Activated CD4-positive, alpha-beta T cell treated with anti-CD3 and anti-CD28 coated beads, Interleukin-2, amount 10 ng/mL, durations not matched to agents 7 days and 5 days (primary cell): ENCODE measurements around the gene TBC1D2B. TPM values are rescaled to one million over a fixed set of nuclear protein-coding genes. Genes with fewer than 3 reads are reported as not detected.

ENCODE experiments used
- CTCF ChIA-PET: fragments of 350-600 bp; sonication (Branson Sonifier 250); formaldehyde crosslinking; loops from one replicate; lab custom pipeline; 2021; ENCODE audit warnings: antibody characterized with exemption; lab: Charles Lee
- POLR2A ChIA-PET: fragments of 350-600 bp; sonication (Branson Sonifier 250); formaldehyde crosslinking; loops from one replicate; lab custom pipeline; 2021; ENCODE audit warnings: antibody characterized with exemption; lab: Charles Lee
- DNase-seq: peaks from one replicate; pipeline ENCODE4 v3.0.0-alpha.2; 2020
- H3K27ac Mint-ChIP-seq: one replicate; pipeline ENCODE4 v1.8.0; 2021; ENCODE audit warnings: mild to moderate bottlenecking, moderate library complexity, mixed read lengths
- H3K27me3 Mint-ChIP-seq: one replicate; pipeline ENCODE4 v1.8.0; 2021; ENCODE audit warnings: mixed read lengths
- H3K36me3 Mint-ChIP-seq: one replicate; pipeline ENCODE4 v1.8.0; 2021; ENCODE audit warnings: low read depth, mixed read lengths
- H3K4me1 Mint-ChIP-seq: one replicate; pipeline ENCODE4 v1.8.0; 2021; ENCODE audit warnings: mixed read lengths
- H3K4me3 Mint-ChIP-seq: one replicate; pipeline ENCODE4 v1.8.0; 2021; ENCODE audit warnings: mild to moderate bottlenecking, moderate library complexity, mixed read lengths
- H3K9me3 Mint-ChIP-seq: one replicate; pipeline ENCODE4 v1.8.0; 2021; ENCODE audit warnings: mixed read lengths
- total RNA-seq, 2 experiments: library from RNA; stranded (reverse); gene quantifications; one replicate each; pipeline ENCODE4 v1.2.3, GENCODE V29; 2021

Gene TBC1D2B
- 10 to 100 TPM; 77.2 to 83.7 TPM for total RNA-seq

DNA sequence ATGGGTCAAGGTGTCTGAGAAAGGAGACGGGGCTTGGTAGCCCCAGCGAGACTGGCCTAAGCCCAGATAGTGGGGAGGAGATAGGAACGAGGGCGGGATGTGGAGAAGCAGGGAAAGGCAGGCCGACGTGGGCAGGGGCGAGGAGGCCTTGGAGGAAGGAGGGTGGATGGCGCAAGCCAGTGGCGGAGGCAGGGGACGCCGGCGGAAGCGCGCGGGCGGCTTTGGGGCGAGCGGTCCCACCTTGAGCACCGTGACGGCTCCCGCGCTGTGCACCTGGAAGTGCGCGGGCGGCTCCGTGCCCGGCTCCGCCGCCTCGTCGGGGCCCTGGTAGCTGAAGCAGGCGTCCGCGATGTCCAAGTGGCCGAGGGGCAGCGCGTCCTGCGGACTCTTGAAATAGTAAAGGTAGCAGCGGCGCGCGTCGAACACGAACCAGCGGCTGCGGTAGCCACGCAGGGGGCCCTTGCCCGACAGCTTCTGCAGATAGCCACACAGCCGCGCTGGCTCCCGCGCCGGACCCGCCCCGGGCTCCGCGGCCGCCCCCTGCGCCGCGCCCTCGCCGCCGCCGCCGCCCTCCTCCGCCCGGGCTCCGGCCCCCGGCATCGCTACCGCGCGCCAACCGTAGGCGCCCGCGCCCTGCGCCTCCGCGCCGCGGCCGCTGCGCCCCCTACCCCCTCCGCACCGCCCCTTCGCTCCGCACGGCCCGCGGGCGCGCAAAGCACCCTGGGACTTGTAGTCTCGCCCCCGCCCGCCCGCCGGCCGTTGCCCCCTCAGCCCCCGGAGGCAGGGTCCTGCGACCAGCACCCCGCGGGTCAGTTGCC, at the start of gene TBC1D2B:
Gene TBC1D2B (minus strand): TSS at position 659 of the 818 bp plus-strand sequence. CDS start 59 bp downstream, at position 600.
- peak within 1 kb of the TSS; percentile 87 for H3K27ac Mint-ChIP-seq
- peak; percentile 69 for DNase-seq
- H3K36me3 Mint-ChIP-seq = peaks cover 15% of the 10 kb centered on the region
- POLR2A ChIA-PET = no interaction called here
- CTCF ChIA-PET = interaction anchor here (0.7 to 1.4 kb wide), 5 partner anchors 27 to 53 kb away, joined by 3 to 5 read pairs (median 3); no protein-coding TSS in a partner anchor
- peaks cover 44% of the 10 kb centered on the region for H3K4me1 Mint-ChIP-seq
- peak within 1 kb of the TSS; percentile 95 for H3K4me3 Mint-ChIP-seq
- H3K27me3 Mint-ChIP-seq = no peaks in the 10 kb centered on the region
- no peaks in the 10 kb centered on the region for H3K9me3 Mint-ChIP-seq

DNA sequence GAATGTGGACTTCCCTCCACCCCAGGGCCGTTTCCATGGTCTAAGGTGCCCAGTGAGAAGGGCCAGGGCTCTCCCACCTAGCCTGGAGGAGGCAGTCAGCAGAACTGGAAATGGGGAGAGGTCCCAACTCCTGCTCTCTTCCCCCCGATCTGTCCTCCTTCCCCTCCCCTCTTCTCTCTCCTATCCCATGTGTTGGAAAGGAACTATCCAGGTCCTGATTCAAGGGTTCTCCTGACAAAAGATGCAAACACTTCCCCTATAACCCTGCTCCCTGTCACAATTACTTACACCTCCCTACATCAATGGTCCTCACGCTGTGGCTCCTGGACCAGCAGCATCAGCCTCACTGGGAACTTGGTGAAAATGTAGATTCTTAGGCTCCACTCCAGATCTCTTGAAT, 47.8 kb upstream of the TBC1D2B start:
- H3K36me3 Mint-ChIP-seq = no peaks in the 10 kb centered on the region
- no peak overlapping the region for H3K27ac Mint-ChIP-seq
- no peaks in the 10 kb centered on the region for H3K9me3 Mint-ChIP-seq
- peaks cover 3% of the 10 kb centered on the region for H3K4me1 Mint-ChIP-seq
- no peak overlapping the region for H3K4me3 Mint-ChIP-seq
- ChIA-PET POLR2A (no interaction called here), CTCF (interaction anchor here (1.3 to 1.4 kb wide), 2 partner anchors 12 to 80 kb away, joined by 3 read pairs; no protein-coding TSS in a partner anchor)
- H3K27me3 Mint-ChIP-seq = no peaks in the 10 kb centered on the region
- DNase-seq = no peak

DNA sequence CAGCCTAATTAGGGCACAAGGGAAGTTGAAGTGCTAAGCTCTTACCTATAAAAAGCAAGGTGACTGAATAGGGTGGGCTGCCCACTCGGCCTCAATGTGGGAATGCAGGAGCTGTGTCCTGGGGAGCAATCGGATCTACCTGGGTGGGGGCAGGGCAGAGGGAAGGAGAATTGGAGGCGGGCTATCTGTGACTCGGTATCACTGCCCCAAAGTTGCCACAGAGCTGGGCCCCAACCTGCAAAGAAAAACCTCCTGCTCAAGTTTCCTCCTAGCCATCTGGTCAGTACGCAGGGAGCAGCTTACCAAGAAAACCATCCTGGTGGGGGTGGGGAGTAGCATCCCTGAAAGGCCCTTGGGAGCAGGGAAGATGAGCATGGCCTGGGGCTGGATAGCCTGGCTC, 43.0 kb upstream of the TBC1D2B start:
- CTCF ChIA-PET = interaction anchor here (0.9 to 2.1 kb wide), 4 partner anchors 10 to 161 kb away, joined by 3 to 15 read pairs (median 4); partner anchors contain the start of gene CIB2
- no peak overlapping the region for H3K4me3 Mint-ChIP-seq
- DNase-seq = no peak
- no peaks in the 10 kb centered on the region for H3K27me3 Mint-ChIP-seq
- H3K4me1 Mint-ChIP-seq = peaks cover 2% of the 10 kb centered on the region
- H3K36me3 Mint-ChIP-seq = no peaks in the 10 kb centered on the region
- POLR2A ChIA-PET = no interaction called here
- H3K9me3 Mint-ChIP-seq = no peaks in the 10 kb centered on the region
- H3K27ac Mint-ChIP-seq = no peak overlapping the region

DNA sequence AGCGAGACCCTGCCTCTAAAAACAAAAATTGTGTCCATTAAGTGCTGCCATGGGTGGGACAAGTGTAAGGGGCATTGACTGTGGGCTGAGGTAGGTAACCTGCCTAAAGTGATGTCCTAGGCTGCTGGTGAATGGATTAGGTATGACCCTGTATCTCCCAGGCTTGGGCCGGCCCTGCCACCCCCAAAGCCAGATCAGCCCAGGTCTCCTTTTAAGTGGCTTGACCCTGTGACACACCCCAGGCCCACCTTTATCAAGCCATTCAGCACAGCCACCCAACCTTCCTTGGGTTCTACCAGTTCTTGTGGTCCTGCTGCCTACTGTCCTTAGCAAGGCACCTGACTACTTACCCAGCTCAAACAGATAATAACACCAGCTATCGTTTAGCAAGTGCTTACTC, 35.0 kb upstream of the TBC1D2B start:
- Mint-ChIP-seq H3K36me3 (no peaks in the 10 kb centered on the region), H3K4me1 (peaks cover 17% of the 10 kb centered on the region), H3K9me3 (no peaks in the 10 kb centered on the region), H3K27me3 (no peaks in the 10 kb centered on the region), H3K4me3 (no peak overlapping the region), H3K27ac (no peak overlapping the region)
- no peak for DNase-seq
- ChIA-PET CTCF (interaction anchor here (0.5 to 5.3 kb wide), 23 partner anchors 10 to 1011 kb away, joined by 3 to 41 read pairs (median 4); no protein-coding TSS in a partner anchor), POLR2A (interaction anchor here (0.6 kb wide), 2 partner anchors 13 to 597 kb away, joined by 3 read pairs; no protein-coding TSS in a partner anchor)

DNA sequence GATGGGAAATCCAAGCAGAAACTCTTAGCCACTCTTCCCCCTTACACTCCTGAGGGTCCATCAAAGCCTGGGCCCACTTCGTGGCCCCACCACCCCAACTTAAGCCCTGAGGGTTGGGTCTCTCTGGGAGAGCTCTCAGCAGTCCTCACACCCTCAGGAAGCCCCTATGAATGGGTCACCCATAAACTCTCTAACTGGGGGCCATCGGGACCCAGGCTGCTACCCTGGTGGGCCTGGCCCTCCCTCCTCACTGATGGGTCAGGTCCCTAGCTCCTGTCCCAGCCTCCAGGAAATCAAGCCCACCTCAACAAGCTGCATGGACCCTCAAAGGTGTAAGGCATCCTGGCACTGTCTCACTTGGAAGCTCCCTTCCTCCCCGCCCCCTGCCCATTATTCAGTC, 34.3 kb upstream of the TBC1D2B start:
- no peak for DNase-seq
- H3K36me3 Mint-ChIP-seq = no peaks in the 10 kb centered on the region
- no peaks in the 10 kb centered on the region for H3K27me3 Mint-ChIP-seq
- H3K4me1 Mint-ChIP-seq = peaks cover 23% of the 10 kb centered on the region
- ChIA-PET CTCF (interaction anchor here (0.6 to 5.3 kb wide), 9 partner anchors 9 to 176 kb away, joined by 3 to 41 read pairs (median 6); no protein-coding TSS in a partner anchor), POLR2A (no interaction called here)
- H3K9me3 Mint-ChIP-seq = no peaks in the 10 kb centered on the region
- no peak overlapping the region for H3K4me3 Mint-ChIP-seq
- no peak overlapping the region for H3K27ac Mint-ChIP-seq

DNA sequence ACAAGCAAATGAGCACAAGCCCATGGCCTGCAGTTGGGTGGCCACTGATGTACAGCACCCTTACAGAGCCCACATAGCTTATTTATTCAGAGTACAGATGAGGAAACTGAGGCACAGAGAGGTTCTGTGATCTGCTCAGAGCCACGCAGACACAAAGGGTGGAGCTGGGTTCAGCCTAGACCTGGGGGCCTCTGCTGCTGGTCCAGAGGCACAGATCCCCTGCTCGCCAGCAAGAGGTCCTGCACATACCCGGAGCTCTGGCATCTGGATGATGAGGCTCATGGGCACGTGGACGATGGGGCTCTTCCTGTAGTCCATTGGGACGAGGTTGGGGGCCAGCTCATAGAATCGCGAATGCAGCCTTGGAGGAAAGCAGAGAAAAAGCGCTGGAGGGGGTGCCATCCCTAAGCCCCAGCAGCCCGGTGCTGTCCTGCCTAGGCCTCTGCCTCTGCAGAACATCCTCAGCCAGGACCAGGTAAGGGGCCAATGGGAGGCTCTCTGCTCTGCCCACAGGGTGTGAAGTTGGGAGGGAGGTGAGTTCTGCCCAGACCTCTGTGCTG, 33.5 kb upstream of the TBC1D2B start:
- Mint-ChIP-seq H3K27ac (no peak overlapping the region), H3K4me1 (peaks cover 31% of the 10 kb centered on the region), H3K9me3 (no peaks in the 10 kb centered on the region), H3K36me3 (no peaks in the 10 kb centered on the region), H3K27me3 (no peaks in the 10 kb centered on the region), H3K4me3 (no peak overlapping the region)
- CTCF ChIA-PET = interaction anchor here (0.6 to 5.3 kb wide), 7 partner anchors 20 to 329 kb away, joined by 3 to 44 read pairs (median 6); partner anchors contain the start of gene CIB2
- no peak for DNase-seq
- POLR2A ChIA-PET = no interaction called here

DNA sequence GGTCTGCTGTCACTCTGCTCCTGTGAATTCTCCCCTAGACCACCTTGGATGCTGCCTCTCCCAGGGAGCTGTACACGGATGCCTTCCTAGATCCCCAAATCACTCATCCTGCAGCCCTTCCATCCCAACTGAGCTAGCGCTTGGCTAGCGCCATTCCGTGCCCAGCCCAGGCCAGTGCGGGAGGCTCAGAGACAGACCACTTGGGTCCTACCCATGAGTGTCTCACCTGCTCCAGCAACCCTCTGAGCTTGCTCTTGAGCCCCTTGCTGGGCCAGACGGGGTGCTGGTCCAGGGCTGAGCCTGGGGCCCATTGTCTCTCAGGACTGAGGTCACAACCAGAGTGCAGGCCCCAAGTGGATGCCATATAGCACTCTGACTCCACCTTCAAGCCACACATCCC, 32.6 kb upstream of the TBC1D2B start:
- H3K27ac Mint-ChIP-seq = no peak overlapping the region
- DNase-seq = no peak
- no peak overlapping the region for H3K4me3 Mint-ChIP-seq
- no peaks in the 10 kb centered on the region for H3K9me3 Mint-ChIP-seq
- CTCF ChIA-PET = interaction anchor here (0.6 to 5.3 kb wide), 8 partner anchors 19 to 330 kb away, joined by 3 to 44 read pairs (median 6); partner anchors contain the start of gene CIB2
- H3K27me3 Mint-ChIP-seq = no peaks in the 10 kb centered on the region
- POLR2A ChIA-PET = no interaction called here
- no peaks in the 10 kb centered on the region for H3K36me3 Mint-ChIP-seq
- peaks cover 40% of the 10 kb centered on the region for H3K4me1 Mint-ChIP-seq

DNA sequence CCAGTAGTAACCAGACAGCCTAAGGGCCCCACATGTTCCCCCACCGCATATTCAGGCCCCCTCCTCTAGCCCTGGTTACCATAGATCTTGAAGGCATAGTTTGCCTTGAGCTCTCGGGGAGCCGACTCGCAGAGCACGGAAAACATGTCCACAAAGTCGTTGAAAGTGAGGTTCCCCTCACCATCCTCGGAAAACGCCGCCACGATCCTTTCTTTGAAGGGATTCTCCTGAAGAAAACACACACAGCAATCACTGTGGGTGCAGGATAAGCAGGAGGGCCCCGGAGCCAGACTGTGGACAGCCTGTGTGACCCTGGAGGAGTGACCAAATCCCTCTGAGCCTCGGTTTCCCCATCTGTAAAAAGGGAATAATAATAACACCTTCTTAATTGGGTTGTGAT, 31.6 kb upstream of the TBC1D2B start:
- Mint-ChIP-seq H3K27me3 (no peaks in the 10 kb centered on the region), H3K4me3 (no peak overlapping the region), H3K36me3 (no peaks in the 10 kb centered on the region), H3K9me3 (no peaks in the 10 kb centered on the region), H3K27ac (no peak overlapping the region), H3K4me1 (peaks cover 49% of the 10 kb centered on the region)
- ChIA-PET POLR2A (no interaction called here), CTCF (interaction anchor here (0.8 to 5.3 kb wide), 37 partner anchors 8 to 201 kb away, joined by 3 to 44 read pairs (median 6); partner anchors contain the start of genes CIB2 and SH2D7)
- DNase-seq = no peak

DNA sequence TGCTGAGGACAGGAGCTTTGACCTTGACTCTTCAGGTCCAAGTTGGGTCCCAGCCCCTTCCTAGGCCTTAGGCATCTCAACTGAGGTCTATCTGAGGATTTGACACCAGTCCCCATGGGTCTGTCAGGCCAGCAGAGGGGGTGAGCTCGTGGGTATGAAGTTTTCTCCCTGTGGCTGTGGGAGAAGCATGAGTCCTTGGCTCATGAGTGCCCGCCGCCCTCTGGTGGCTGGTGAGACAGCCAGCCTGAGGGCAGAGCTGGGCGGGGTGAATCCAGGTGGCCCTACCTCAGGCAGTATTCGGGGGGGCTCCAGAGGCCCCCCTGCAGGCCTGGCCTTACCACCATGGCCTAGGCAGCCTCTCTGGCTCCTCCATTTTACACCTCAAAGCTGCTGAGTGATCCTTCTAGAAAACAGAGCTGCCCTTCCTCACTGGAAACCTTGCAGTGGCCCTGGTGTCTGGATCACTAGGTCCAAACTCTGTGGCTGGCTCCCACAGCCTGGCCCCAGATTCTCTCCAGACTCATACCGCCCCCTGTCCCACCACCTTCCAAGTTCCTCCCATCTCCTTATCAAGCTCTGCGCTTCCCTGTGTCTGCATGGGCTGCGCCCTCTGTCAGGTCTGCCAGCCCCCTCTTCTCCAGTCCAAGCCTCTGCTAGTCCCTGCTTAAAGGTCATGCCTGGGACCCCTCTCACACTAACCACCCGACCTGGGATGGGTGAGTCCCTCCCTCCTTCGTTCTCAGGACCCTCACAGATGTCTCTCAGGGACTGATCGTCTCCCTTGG, 31.0 kb upstream of the TBC1D2B start:
- POLR2A ChIA-PET = no interaction called here
- Mint-ChIP-seq H3K27me3 (no peaks in the 10 kb centered on the region), H3K9me3 (no peaks in the 10 kb centered on the region), H3K27ac (peak overlapping the region; percentile 64), H3K4me3 (no peak overlapping the region), H3K36me3 (no peaks in the 10 kb centered on the region), H3K4me1 (peaks cover 56% of the 10 kb centered on the region)
- CTCF ChIA-PET = interaction anchor here (0.6 to 5.3 kb wide), 60 partner anchors 9 to 200 kb away, joined by 3 to 44 read pairs (median 5); partner anchors contain the start of genes CIB2, SH2D7 and TBC1D2B
- peak; percentile 91 for DNase-seq

DNA sequence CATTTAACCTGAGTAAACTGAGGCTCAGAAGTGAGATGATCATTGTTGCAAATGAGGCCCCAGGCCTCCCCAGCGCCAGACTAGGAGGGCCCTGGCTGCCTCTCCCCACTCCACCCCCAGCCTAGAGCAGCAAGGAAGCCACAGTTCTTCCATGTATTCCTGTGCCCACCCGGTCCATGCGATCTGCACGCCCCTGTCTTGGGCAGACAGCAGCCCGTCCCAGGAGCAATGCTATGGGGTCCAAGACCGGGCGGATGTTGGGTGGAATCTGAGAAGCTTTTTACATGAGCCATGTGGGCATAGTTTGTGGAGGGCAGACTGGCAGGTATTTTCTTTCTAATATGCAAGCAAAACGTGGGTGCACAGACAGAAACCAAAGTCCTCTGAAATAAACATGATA, 30.0 kb upstream of the TBC1D2B start:
- ChIA-PET POLR2A (no interaction called here), CTCF (interaction anchor here (0.7 to 5.3 kb wide), 23 partner anchors 14 to 280 kb away, joined by 3 to 44 read pairs (median 7); partner anchors contain the start of genes CIB2 and SH2D7)
- Mint-ChIP-seq H3K36me3 (no peaks in the 10 kb centered on the region), H3K9me3 (no peaks in the 10 kb centered on the region), H3K27me3 (no peaks in the 10 kb centered on the region), H3K27ac (peak overlapping the region; percentile 33), H3K4me3 (no peak overlapping the region), H3K4me1 (peaks cover 60% of the 10 kb centered on the region)
- DNase-seq = no peak

DNA sequence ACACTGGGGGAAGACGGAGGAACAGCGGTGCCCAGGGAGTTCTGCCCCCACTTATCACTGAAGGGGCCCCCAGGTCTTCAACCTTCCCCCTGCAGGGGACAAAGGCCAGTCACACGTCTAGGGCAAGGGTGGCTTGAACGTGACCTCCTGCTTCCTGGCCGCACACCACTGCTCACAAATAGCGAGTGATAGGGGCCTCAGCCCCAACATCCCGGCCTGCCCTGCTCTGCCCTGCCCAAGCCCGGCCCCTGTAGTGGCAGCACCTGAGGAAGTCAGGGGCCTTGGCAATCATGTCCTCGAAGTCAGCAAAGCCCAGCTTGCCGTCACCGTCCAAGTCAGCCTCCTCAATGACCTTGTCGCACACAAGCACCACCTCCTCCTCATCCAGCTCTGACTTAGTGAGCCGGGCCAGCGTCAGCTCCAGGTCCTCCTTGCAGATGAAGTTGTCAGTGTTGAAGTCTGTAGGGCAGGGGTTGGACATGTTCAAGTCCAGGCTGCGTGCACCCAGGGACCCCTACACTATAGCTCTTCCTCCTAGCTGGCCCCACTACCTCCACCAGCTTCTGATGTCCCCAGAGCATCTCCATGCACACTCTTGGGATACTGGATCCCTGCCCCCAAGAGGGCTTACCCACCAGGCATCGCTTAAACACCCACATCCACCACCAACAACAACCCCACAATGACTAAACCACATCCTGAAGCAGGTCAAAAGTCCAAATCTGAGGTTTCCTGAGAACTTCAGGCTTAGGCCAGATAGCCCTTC, 28.1 kb upstream of the TBC1D2B start:
- Mint-ChIP-seq H3K4me1 (peaks cover 73% of the 10 kb centered on the region), H3K27ac (peak overlapping the region; percentile 96), H3K27me3 (no peaks in the 10 kb centered on the region), H3K36me3 (no peaks in the 10 kb centered on the region), H3K9me3 (no peaks in the 10 kb centered on the region), H3K4me3 (peak overlapping the region; percentile 42)
- peak; percentile 34 for DNase-seq
- POLR2A ChIA-PET = interaction anchor here (0.6 kb wide), 1 partner anchor 13 kb away, joined by 5 read pairs; the partner anchor contains the start of gene SH2D7
- CTCF ChIA-PET = interaction anchor here (0.7 to 1.5 kb wide), 7 partner anchors 8 to 140 kb away, joined by 3 to 4 read pairs (median 4); no protein-coding TSS in a partner anchor
